Esophagus squamous epithelium (tissue), 5 donors: Measurements from ENCODE around the gene RC3H2. TPM values are rescaled to one million over a fixed set of nuclear protein-coding genes. Genes with fewer than 3 reads are reported as not detected.

Experiments
- DNase-seq: peaks from one replicate; lab custom pipeline; 2025; lab: John Stamatoyannopoulos, UW
- H3K27ac ChIP-seq, 4 donors: fragments of 200-600 bp; sonication (generic); one replicate each; pipeline ENCODE4 v1.5.1; 2016 to 2019; ENCODE audit warnings: mild to moderate bottlenecking in 1 of 4
- H3K27me3 ChIP-seq, 4 donors: fragments of 200-600 bp; sonication (generic); 1 replicate in 3 of 4; 2 replicates in 1 of 4; pipeline versions ENCODE4 v1.5.1 to v1.6.0; 2017 to 2021; ENCODE audit warnings: antibody characterized with exemption in 1 of 4
- H3K36me3 ChIP-seq, 3 donors: fragments of 200-600 bp; sonication (generic); one replicate each; pipeline ENCODE4 v1.5.1; 2016 to 2019
- H3K4me1 ChIP-seq, 3 donors: fragments of 200-600 bp; sonication (generic); one replicate each; pipeline ENCODE4 v1.5.1; 2017 to 2019
- H3K4me3 ChIP-seq, 4 donors: fragments of 200-600 bp; sonication (generic); 1 replicate in 3 of 4; 2 replicates in 1 of 4; pipeline ENCODE4 v1.5.1; 2016 to 2019; ENCODE audit warnings: mild to moderate bottlenecking in 2 of 4, moderate library complexity in 1 of 4
- H3K9me3 ChIP-seq, 3 donors: fragments of 200-600 bp; sonication (generic); one replicate each; pipeline ENCODE4 v1.5.1; 2016 to 2019
- POLR2A ChIP-seq, 4 donors: fragments of 450-650 bp; IDR thresholded peaks; one replicate each; pipeline ENCODE4 v1.6.1; 2017; ENCODE audit warnings: antibody characterized with exemption in 4 of 4, mild to moderate bottlenecking in 4 of 4, moderate library complexity in 3 of 4
- WGBS, 2 donors: methylation state at CpG; one replicate each; pipeline ENCODE4 v1.1.5; 2018; 5-methylcytosine and 5-hydroxymethylcytosine counted together
- intact Hi-C: fragments of 100-400 bp; cut with DNase I; formaldehyde crosslinking; loops from one replicate; pipeline ENCODE4 v1.15.0; 2022
- total RNA-seq, 4 donors: library from RNA; depleted of rRNA; stranded (reverse); fragments of >200 nt; gene quantifications; one replicate each; pipeline ENCODE4 v1.1.0, GENCODE V29; 2016
- TF ChIP-seq, protein P1 (sequence below), 6 experiments: fragments of 450-650 bp in 4 of 6; fragments of 200-600 bp in 2 of 6; sonication (generic) in 2 of 6; IDR thresholded peaks; one replicate each; pipeline ENCODE4 v1.5.1; 2016 to 2019; ENCODE audit warnings: antibody characterized with exemption in 6 of 6, mild to moderate bottlenecking in 4 of 6, moderate library complexity in 4 of 6
- donor health status: DM: yes; HTN: yes; CAD: no.

The RC3H2 gene, protein sequence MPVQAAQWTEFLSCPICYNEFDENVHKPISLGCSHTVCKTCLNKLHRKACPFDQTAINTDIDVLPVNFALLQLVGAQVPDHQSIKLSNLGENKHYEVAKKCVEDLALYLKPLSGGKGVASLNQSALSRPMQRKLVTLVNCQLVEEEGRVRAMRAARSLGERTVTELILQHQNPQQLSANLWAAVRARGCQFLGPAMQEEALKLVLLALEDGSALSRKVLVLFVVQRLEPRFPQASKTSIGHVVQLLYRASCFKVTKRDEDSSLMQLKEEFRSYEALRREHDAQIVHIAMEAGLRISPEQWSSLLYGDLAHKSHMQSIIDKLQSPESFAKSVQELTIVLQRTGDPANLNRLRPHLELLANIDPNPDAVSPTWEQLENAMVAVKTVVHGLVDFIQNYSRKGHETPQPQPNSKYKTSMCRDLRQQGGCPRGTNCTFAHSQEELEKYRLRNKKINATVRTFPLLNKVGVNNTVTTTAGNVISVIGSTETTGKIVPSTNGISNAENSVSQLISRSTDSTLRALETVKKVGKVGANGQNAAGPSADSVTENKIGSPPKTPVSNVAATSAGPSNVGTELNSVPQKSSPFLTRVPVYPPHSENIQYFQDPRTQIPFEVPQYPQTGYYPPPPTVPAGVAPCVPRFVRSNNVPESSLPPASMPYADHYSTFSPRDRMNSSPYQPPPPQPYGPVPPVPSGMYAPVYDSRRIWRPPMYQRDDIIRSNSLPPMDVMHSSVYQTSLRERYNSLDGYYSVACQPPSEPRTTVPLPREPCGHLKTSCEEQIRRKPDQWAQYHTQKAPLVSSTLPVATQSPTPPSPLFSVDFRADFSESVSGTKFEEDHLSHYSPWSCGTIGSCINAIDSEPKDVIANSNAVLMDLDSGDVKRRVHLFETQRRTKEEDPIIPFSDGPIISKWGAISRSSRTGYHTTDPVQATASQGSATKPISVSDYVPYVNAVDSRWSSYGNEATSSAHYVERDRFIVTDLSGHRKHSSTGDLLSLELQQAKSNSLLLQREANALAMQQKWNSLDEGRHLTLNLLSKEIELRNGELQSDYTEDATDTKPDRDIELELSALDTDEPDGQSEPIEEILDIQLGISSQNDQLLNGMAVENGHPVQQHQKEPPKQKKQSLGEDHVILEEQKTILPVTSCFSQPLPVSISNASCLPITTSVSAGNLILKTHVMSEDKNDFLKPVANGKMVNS
- total RNA-seq: 10 to 100 TPM; 24.6 to 46.3 (median 30.2) TPM

DNA sequence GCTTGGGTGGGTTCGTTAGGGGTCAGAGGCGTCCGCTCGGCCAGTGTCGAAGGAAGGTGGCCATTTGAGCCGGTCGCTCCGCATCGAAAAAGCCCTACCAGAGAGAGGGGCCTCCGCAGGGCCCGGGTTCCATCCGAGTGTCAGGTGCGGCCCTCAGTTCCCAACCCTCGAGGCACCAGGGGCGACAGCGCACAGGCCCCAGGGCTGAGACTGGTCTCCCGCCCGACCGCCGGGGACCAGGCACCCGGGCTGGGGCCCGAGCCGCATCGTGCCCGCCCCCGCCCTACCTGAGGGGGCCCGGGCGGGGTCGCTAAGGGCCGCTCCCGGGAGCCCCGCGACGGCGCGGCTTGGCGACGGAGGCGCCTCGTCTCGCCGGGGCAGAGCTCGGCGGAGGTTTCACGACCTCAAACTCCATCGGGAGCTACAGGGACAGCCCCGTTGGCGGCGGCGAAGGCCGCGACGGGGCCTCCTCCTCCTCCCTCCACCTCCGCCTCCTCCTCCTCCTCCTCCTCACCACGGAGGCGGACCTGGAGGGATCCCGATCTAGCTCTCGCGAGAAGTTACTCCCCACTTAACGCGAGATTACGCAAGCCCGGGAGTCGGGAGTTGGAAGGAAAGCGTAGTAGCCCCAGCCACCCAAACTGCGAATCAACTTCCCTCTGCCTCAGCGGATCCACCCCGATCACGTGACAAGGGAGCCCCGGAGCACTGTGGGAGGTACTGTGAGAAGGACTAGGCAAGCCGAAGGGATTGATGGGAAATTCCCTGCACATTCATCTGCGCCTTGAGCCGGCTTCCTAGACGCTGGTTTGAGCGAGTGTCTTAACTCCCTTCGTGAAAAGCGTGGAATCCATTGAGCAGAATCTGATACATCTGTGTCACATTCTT is at the start of gene RC3H2:
Gene RC3H2 (minus strand): TSS at position 537 of the 888 bp plus-strand sequence. CDS start 7,850 bp downstream, outside the sequence.
- Histone ChIP-seq H3K27me3 (no peaks in the 10 kb centered on the region), H3K4me3 (peak within 1 kb of the TSS; percentile 88 to 92 (median 90)), H3K36me3 (peaks cover 0 to 19% (median 0%) of the 10 kb centered on the region in 3 donors), H3K4me1 (peaks cover 12 to 47% (median 12%) of the 10 kb centered on the region in 3 donors), H3K9me3 (no peaks in the 10 kb centered on the region), H3K27ac (peak within 1 kb of the TSS; percentile 94 to 97 (median 95))
- TF ChIP-seq, protein P1, sequence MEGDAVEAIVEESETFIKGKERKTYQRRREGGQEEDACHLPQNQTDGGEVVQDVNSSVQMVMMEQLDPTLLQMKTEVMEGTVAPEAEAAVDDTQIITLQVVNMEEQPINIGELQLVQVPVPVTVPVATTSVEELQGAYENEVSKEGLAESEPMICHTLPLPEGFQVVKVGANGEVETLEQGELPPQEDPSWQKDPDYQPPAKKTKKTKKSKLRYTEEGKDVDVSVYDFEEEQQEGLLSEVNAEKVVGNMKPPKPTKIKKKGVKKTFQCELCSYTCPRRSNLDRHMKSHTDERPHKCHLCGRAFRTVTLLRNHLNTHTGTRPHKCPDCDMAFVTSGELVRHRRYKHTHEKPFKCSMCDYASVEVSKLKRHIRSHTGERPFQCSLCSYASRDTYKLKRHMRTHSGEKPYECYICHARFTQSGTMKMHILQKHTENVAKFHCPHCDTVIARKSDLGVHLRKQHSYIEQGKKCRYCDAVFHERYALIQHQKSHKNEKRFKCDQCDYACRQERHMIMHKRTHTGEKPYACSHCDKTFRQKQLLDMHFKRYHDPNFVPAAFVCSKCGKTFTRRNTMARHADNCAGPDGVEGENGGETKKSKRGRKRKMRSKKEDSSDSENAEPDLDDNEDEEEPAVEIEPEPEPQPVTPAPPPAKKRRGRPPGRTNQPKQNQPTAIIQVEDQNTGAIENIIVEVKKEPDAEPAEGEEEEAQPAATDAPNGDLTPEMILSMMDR (IDR thresholded peaks at IDR 0.05): peak in 1 of 6 experiments; percentile 15
- peak in 3 of 4 donors; percentile 91 to 99 (median 96) for TF ChIP-seq POLR2A (IDR thresholded peaks at IDR 0.05)
- DNase-seq: peak; percentile 95
- intact Hi-C loops: no loop called here
- WGBS, 2 donors: 0% methylated on average over 11 to 29 of the region's 77 CpGs

DNA sequence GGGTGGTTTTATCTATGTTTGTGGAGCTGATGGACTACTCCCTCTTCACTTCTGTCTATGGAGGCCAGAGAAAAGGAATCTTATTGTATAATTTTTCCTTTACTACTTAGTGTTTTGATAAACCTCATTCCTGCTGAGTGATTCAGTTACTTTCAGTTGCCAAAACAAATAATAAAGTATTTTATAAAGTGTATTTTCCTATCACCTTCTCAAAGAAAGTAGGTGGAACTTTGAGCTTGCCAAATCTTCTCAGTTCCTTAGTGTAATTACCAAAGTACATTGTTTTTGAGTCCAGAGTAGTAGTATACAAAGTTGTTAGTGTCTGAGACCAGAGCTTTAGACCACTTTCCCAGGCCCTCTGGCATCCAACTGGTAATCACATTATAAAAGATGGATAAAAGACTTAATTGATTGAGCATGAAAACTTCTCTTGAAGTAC is 49.1 kb upstream of the RC3H2 start:
- Histone ChIP-seq H3K27me3 (no peaks in the 10 kb centered on the region), H3K4me1 (peaks cover 4 to 62% (median 21%) of the 10 kb centered on the region in 3 donors), H3K4me3 (no peak overlapping the region), H3K9me3 (no peaks in the 10 kb centered on the region), H3K36me3 (peaks cover 0 to 16% (median 0%) of the 10 kb centered on the region in 3 donors), H3K27ac (peak overlapping the region in 3 of 4 donors; percentile 36 to 49 (median 42))
- intact Hi-C loops: no loop called here
- TF ChIP-seq, protein P1 (IDR thresholded peaks at IDR 0.05): no peak
- no peak for TF ChIP-seq POLR2A (IDR thresholded peaks at IDR 0.05)
- DNase-seq: no peak

DNA sequence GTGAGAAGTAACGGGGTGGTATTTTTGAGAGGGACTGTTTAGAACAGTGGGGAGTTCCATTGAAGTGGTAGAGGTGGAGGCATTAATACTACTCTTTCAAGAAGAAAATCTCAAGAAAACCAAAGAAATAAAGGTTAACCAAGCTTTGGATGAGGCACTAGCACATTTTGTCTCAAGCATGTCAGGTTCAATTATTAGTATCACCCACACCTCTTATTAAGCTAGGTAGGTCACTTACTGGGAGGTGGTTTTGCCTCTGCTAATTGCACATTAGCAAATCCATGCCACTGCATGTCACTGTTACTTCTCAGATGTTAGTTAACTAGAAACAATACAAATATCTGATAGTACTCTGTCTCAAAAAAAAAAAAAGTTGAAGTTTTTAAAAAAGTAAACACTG is 45.9 kb upstream of the RC3H2 start:
- TF ChIP-seq, protein P1 (IDR thresholded peaks at IDR 0.05): no peak
- no peak for TF ChIP-seq POLR2A (IDR thresholded peaks at IDR 0.05)
- no peaks in the 10 kb centered on the region for H3K36me3 ChIP-seq
- H3K27ac ChIP-seq: no peak overlapping the region
- peaks cover 4 to 82% (median 41%) of the 10 kb centered on the region in 3 donors for H3K4me1 ChIP-seq
- no peaks in the 10 kb centered on the region for H3K27me3 ChIP-seq
- H3K9me3 ChIP-seq: no peaks in the 10 kb centered on the region
- 81 to 91% methylated on average over 1 of the region's 1 CpG for WGBS, 2 donors
- no peak for DNase-seq
- intact Hi-C loops: no loop called here
- no peak overlapping the region for H3K4me3 ChIP-seq

DNA sequence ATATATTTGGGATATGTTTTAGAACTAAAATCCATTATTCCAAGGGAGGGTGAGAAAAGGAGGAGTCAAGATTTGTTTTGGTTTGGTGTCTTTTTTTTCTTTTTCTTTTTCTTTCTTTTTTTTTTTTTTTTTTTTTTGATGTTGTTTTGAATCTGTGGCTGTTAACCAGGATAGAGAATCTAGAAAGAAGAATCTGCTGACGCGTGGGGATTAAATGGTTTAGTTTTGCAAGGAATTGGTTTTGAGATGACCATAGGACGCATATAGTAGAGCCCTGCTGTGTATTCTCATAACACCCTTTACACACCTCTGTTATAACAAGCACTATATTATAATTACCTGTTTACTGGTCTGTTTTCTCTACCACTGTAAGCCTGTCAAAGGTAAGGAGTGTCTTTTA is 45.1 kb upstream of the RC3H2 start:
- DNase-seq: no peak
- peaks cover 4 to 82% (median 42%) of the 10 kb centered on the region in 3 donors for H3K4me1 ChIP-seq
- no peaks in the 10 kb centered on the region for H3K36me3 ChIP-seq
- intact Hi-C loops: no loop called here
- WGBS, 2 donors: 87 to 89% methylated on average over 3 of the region's 3 CpGs
- no peaks in the 10 kb centered on the region for H3K9me3 ChIP-seq
- H3K27ac ChIP-seq: no peak overlapping the region
- H3K27me3 ChIP-seq: no peaks in the 10 kb centered on the region
- H3K4me3 ChIP-seq: no peak overlapping the region
- TF ChIP-seq, protein P1 (IDR thresholded peaks at IDR 0.05): no peak
- no peak for TF ChIP-seq POLR2A (IDR thresholded peaks at IDR 0.05)
